GM21717 (cell line): ENCODE measurements around the gene RPS6KA5.
"Not testable (repeated sequence)": the region's sequence is repeated elsewhere in the genome, so short reads cannot be mapped to it uniquely, and the experiment has no call there.

Experiments
- ATAC-seq: cut with Tn5 transposase; IDR thresholded peaks from one replicate; pipeline ENCODE4 v1.9.1; 2021; ENCODE audit warnings: mild to moderate bottlenecking, moderate library complexity; ENCODE audit not compliant: unreplicated experiment

Gene RPS6KA5

GRCh38 chr14:91060351-91061055 lies at the start of gene RPS6KA5:
Gene RPS6KA5, minus strand, starts transcription at chr14:91060641. Its CDS starts 207 bp downstream, at chr14:91060434.
- ATAC-seq = peak; percentile 92

DNA sequence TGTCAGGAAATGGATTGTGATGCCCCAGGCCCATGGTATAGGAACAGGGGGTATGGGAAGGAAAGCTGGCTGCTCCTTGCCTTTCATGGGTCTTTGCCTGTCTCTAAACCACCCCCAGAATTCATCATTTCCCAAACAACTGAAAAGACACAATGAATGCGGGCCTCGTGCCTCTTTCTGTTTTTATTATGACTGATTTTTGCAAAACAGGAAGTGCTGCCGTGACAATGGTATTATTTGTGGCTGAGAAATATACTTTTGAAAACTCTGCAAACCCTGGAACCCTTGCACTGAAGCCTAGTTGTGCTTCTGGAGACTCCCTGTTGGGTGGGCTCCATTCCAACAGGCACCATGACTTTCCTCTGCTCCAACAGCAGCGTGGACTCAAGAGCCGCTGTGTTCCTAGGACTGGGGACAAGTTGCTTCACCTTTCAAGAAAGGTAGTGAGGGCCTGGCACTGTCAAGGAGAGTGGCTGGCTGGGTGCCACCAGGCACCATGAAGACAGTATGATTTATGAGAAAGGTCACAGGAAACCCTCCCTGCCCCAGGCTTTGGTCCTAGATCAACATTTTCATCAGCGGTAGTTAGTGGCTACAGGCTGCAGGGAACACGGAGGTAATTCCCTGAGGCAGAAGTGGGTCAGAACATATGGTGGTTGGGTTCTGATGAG lies 48.6 kb upstream of the RPS6KA5 start:
- ATAC-seq = no peak

GRCh38 chr14:91103116-91103515 lies 42.7 kb upstream of the RPS6KA5 start:
- ATAC-seq = no peak

DNA sequence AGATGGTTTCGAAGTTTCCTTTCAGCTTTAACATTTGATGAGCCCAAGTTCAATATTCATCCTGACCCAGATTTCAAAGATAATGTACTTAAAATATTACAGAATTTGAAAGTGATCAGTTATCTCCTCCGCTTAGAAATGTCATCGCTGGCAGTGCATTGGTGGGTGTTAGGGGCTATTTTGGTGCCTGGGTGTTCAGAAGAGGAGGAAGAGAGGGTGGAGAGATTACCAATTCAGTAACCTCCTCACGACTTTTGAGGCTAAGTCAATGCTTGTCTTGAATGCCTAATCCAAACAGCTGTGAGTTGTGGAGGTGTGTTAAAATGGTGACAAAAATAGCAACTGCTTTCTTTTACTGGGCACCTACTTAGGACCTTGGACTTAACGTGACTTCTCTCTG lies 39.7 kb upstream of the RPS6KA5 start:
- no peak for ATAC-seq

GRCh38 chr14:91098591-91098990 lies 38.1 kb upstream of the RPS6KA5 start:
- ATAC-seq = no peak

- not testable (repeated sequence) for ATAC-seq
Observed at GRCh38 chr14:91097657-91098056, 37.2 kb upstream of the RPS6KA5 start.

DNA sequence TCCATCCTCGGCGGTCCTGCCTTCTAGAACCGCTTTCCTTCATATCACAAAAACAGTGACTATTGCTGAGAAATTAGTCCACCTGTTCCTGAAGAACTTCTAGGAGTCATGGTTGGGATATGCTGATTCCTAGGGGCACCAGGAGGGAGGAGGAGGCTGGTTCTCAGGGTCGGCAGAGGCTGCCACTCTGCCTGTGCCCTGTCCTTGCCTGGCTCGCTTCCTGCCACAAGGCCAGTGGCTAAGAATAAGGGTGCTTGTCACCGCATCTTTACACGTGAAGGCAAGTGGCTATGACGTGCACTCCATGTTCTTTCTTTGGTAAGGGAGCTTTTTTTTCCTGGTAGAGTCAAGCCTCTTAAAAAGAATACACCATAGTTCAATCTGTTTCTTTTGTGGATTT lies 34.7 kb upstream of the RPS6KA5 start:
- no peak for ATAC-seq

DNA sequence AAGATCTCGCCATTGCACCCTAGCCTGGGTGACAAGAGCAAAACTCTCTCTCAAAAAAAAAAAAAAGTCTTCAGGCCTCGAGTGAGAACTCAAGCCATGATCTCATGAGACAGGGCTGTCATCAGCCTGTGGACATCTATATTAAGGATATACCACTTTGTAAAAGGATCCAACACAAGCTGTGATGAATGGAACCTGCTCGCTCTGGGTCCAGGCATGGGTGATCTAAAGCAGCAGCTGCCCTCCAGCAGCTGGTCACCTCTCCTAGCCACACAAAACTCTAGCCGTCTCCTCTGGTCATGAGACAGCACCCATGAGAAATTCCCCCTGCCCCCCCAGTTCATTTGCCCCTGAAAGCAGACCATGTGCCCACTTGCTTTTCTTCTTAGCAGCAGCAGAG lies 34.3 kb upstream of the RPS6KA5 start:
- no peak for ATAC-seq

- not testable (repeated sequence) for ATAC-seq
Observed at GRCh38 chr14:91093743-91094472, 33.5 kb upstream of the RPS6KA5 start.

GRCh38 chr14:91092073-91092472 lies 31.6 kb upstream of the RPS6KA5 start:
- ATAC-seq = no peak

GRCh38 chr14:91090743-91091142 lies 30.3 kb upstream of the RPS6KA5 start:
- no peak for ATAC-seq

DNA sequence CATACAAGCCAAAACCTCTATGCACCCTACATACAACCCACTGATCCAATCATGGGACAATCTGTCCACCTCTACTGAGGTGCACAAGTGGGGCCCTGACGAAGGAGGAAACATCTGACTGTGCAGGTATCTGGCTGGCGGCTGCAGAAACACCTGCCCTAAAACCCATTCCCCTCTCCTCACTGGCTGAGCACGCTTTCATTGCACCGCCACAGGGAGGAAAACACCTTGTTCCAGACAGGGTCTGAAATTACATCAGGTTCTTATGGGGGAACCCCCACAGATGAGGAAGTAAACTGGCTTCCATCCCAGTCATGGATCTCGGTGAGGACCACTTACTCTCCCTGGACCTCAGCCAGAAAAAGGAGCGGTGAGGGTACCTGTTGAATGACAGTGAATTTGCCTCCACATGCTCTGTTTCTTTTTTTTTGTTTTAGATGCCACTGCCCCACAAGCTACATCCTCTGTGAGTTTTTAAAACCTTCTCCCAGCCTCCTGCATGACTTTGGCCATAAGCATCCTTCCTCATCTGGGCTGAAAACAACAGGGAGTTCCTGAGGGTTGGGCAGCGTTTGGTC lies 29.6 kb upstream of the RPS6KA5 start:
- ATAC-seq = no peak

- ATAC-seq = no peak
Observed at GRCh38 chr14:91088585-91089235, 28.3 kb upstream of the RPS6KA5 start.

GRCh38 chr14:91087470-91087869 lies 27.0 kb upstream of the RPS6KA5 start:
- ATAC-seq = not testable (repeated sequence)

- ATAC-seq = no peak
Observed at GRCh38 chr14:91084516-91084915, 24.1 kb upstream of the RPS6KA5 start.

GRCh38 chr14:91082282-91082681 lies 21.8 kb upstream of the RPS6KA5 start:
- no peak for ATAC-seq

GRCh38 chr14:91080071-91080470 lies 19.6 kb upstream of the RPS6KA5 start:
- no peak for ATAC-seq

DNA sequence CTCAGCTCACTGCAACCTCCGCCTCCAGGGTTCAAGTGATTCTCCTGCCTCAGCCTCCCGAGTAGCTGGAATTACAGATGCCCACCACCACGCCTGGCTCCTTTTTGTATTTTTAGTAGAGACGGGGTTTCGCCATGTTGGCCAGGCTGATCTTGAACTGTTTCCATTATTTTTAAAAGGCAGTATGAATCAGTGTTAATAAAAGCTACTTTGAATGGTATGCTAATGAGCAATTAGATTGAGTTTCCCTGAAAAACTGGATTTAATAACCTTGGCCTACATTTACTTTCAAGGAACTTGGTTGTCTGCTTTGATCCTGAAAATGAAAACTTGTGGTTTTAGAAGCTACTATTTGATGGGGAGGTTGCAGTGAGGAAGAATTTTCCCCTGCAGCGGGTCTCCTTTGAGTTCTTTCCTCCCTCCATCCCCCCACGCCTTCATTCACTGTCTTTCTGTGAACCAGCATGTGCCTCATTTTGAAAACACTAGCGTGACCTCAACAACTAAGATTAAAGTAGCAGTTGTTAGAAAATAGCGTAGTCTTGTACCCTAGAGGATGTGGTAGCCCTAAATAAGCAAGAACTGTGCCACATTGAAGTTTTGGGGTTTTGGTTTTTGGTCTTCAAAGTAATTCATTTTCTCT lies 17.8 kb upstream of the RPS6KA5 start:
- peak; percentile 61 for ATAC-seq

DNA sequence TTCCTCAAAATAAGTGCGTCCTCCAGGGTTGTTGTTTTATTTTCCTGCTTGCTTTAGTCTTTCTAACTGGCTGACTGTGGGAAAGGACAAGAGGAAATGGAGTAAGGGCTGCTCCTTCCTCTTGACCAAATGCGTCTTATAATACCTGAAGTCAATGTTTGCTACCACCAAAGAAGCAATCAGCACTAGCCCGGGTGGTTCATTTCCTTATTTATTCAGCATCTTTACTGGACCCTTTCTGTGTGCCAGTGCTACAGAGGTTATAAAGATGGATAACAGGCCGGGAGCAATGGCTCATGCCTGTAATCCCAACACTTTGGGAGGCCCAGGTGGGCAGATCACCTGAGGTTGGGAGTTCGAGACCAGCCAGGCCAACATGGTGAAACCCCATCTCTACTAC lies 15.1 kb upstream of the RPS6KA5 start:
- ATAC-seq = no peak

- no peak for ATAC-seq
Observed at GRCh38 chr14:91070572-91070971, 10.1 kb upstream of the RPS6KA5 start.
